ENCODE results near the gene TWIST2.

Gene TWIST2

DNA sequence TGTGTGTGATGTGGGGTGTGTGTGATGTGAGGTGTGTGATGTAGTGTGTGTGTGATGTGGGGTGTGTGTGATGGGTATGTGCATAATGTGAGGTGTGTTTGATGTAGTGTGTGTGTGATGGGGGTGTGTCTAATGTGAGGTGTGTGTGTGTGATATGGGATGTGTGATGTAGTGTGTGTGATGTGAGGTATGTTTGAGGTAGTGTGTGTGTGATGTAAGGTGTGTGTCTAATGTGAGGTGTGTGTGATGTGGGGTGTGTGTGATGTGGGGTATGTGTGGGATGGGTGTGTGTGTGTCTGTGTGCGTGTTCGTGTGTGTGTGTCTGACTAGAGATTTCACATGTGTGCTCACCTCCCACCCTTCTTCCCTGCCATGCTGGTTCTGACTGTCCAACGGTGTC lies 56.3 kb downstream of the TWIST2 start:
- no peak for DNase-seq (ENCODE audit: low read depth in 2 of 2)

GRCh38 chr2:238904716-238905115 lies 56.8 kb downstream of the TWIST2 start:
- DNase-seq (ENCODE audit: low read depth in 2 of 2), result no peak

DNA sequence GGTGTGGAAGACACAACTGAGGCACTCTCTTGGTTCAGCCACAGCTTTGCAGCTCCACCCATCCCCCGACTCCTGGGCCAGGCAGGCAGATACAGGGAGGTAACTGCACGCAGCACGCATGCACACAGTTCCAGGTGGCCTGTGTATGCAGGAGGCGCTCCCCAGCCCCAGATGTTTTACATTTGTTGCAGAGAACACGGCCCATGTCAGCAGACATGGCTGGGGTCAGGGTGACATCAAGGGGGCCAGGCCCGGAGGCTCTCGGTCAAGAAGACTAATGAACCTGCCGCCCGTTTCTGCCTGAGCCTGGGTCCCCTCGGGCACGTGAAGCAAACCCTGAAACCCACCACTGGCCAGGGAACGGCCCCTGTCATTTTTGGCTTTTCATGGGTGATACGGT lies 57.3 kb downstream of the TWIST2 start:
- DNase-seq (ENCODE audit: low read depth in 2 of 2), result no peak

GRCh38 chr2:238905644-238906043 lies 57.8 kb downstream of the TWIST2 start:
- DNase-seq (ENCODE audit: low read depth in 2 of 2), result no peak

DNA sequence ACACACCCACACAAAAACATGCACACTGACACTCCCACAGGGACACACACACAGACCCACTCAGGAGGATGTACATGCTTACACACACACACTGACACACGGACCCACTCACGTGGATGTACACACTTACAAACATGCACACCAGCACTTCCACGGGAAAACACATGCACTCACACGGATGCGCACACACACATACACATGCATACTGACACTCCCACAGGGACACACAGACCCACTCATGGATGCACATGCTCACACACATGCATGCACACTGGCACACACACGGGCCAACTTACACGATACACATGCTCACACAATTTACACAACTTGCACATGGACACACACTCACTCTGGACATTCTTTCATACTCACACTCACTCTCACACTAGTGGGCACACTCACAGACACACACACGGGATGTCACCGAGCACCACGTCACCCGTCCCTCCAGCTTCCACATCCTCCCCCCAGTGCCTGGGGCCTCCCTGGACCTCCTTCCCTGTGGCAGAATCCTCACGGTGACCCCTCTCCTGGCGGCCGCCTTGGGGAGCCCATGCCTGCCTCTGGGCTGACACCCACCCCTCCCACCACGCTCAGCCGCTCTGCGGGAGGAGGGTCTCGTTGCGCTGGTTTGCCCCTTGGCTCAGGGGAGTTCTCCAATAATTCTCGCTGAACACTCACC lies 58.5 kb downstream of the TWIST2 start:
- DNase-seq (ENCODE audit: low read depth in 2 of 2), result no peak

- no peak for DNase-seq (ENCODE audit: low read depth in 2 of 2)
These were observed 59.2 kb downstream of the TWIST2 start for GRCh38 chr2:238906936-238907716.

GRCh38 chr2:238907717-238908173 lies 59.9 kb downstream of the TWIST2 start:
- DNase-seq (ENCODE audit: low read depth in 2 of 2), result no peak

DNA sequence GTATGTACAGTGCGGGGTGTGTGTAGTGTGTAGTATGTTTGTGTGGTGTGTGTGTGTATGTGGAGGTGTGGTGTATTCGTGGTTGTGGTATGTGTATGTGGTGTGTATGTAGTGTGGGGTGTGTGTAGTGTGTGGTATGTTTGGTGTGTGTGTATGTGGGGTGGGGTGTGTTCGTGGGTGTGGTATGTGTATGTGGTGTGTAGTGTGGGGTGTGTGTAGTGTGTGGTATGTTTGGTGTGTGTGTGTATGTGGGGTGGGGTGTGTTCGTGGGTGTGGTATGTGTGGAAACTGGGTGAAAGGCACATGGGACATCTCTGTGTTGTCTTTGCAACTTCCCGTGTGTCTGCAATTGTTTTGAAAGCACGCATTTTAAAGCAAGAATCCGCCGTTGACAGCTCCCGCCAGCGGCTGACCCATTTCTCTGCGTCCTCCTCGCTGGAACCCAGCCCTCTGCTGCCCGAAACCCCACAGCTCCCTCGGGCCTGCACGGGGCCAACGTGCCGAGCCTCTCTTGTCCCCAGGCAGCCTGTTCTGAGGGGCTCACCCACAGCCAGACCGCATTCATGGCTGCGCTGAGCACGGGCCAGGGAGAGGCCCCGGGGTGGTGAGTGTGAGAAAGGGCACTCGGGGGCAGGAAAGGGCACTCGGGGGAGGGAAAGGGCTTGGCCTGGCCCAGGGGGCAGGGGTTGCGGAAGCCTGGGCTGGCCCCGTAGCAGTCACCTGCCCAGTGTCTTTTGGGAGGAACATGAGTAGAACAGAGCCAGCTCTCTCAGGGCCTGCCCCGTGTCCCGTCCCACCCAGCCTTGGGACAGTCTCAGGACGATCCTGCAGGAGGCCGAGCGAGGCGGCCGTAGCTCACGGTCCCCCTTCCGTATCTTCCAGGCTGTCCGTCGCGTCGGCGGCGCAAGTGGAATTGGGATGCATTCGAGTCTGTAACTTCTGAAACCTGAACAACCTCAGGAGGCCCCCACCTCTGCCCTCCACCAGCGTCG lies 61.4 kb downstream of the TWIST2 start:
- no peak for DNase-seq (ENCODE audit: low read depth in 2 of 2)

- no peak for DNase-seq (ENCODE audit: low read depth in 2 of 2)
These were observed 63.0 kb downstream of the TWIST2 start for GRCh38 chr2:238910751-238911351.

GRCh38 chr2:238911376-238912227 lies 63.7 kb downstream of the TWIST2 start:
- DNase-seq (ENCODE audit: low read depth in 2 of 2), result no peak

DNA sequence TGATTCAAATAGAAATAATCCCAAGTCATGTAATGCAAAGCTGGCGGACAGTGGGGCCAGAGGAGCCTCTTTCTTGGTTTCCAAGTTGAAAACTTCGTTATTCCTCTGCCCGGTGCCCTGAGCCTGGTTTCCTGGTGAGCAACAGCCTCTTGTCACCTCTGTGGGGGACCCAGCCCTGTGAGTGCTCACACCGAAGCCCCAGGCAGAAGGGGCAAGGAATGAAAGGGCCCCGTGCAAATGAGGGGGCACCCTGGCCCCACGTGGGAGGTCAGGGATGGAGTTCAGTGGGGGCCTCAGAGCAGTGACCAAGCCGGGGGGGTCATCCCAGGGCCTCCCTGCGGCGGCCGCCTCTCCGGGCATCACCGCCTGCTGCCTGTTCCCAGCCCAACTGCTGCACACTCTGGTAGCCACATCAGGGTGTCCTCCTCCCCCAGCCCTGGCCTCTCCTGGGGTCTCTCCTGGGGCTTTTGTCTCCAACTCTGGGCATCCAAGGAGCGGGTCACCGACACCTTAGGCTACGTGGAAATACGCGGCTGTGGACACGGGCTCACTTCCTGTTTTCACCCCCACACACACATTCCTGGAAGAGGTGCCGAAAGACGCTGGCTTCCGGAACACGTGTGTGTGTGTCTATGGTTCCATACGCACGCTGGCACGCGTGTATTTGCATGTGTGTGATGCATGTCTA lies 64.5 kb downstream of the TWIST2 start:
- DNase-seq (ENCODE audit: low read depth in 2 of 2), result no peak

DNA sequence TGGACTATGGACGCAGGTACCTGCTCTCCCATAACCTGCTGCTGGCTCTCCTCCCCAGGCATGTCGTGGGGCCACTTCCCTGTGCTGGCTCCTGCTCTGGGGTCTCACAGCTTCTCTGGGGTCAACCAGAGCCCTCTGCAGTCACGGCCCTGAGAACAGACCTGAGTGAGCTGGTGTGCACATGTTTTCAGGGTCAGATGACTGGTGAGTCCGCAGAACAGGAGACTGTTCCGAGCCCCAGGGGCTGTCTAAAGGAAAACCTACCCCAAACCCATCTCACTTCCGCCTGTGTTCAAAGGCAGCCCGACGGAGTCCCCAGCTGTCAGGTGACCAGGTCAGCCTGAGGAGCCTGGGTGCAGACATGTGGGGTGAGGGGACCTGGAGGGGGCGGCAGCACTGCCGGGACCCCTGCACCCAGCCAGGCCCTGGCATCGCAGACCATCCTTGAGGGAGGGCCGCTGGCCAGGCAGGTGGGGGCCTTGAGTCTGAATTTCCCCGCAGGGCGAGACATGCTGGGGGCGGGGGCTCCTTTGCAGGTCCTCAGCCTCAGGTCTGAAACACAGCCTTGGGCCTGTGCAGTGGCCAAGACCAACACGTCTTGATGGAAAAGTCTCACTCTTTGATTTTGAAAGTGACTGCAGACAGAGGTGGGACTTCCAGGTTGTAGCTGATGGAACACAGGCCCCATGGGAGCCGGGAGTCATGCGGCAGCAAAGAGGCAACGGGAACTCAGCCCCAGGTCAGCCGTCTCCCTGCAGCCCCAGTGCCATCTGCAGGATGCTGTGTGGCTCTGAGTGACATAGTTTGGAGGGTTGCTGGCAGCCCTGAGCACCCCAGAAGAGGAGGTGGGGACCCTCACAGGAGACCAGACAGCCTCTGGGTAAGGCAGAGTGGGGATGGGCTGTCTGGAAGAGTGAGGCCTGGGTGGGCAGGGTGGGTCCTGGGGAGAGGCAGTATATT lies 65.3 kb downstream of the TWIST2 start:
- no peak for DNase-seq (ENCODE audit: low read depth in 2 of 2)

DNA sequence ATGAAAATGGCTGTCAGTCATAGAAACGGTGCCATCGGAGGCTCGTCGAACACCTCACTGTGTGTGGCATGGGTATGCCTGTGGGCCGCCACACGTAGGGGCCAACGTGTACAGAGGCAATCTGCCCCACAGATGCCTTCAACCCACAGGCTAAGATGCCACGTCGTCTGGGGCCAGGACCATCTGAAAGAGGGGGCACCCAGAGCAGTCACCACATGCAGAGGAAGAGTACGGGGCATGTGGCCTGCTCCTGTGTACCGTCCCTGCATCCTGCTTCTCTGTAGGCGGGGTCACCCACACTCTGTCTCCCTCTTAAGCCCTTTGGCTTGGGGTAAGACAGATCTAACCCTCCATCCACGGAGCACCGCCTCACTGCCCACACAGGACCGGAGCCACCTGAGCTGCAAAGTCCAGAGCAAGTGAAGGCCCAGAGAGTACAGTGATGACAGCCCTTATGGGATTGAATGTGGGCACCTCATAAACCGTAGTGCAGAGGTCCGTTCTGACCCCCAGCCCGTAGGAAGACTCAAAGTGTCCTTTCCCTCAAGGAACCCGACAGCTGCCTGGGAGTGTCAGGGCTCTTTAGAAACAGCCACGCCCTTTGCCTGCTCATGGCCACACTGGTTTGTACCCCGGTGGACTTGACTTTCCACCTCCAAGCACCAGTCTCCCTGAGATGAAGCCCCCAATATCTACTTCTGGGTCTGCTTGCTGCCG lies 66.2 kb downstream of the TWIST2 start:
- DNase-seq (ENCODE audit: low read depth in 2 of 2), result no peak

DNA sequence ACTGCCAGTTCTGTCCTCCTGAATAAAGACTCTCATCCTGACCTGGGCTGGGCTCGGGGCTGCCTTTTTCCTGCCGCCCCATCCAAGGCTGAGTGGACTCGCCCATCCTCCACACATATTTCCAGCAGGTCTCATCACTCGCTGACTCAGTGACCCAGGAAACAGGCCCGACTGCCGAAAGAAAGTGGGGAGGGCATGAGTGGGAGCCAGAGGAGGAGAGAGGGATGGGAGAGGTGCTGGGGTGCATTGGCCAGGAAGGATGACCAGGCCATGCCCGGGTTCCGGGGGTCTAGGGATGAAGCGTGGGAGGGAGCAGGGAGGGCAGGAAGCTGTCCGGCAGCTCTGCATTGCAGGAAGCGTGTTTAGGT lies 66.7 kb downstream of the TWIST2 start:
- DNase-seq (ENCODE audit: low read depth in 2 of 2), result no peak

- no peak for DNase-seq (ENCODE audit: low read depth in 2 of 2)
These were observed 67.3 kb downstream of the TWIST2 start for GRCh38 chr2:238915196-238915595.

GRCh38 chr2:238915596-238915995 lies 67.7 kb downstream of the TWIST2 start:
- DNase-seq (ENCODE audit: low read depth in 2 of 2), result no peak

DNA sequence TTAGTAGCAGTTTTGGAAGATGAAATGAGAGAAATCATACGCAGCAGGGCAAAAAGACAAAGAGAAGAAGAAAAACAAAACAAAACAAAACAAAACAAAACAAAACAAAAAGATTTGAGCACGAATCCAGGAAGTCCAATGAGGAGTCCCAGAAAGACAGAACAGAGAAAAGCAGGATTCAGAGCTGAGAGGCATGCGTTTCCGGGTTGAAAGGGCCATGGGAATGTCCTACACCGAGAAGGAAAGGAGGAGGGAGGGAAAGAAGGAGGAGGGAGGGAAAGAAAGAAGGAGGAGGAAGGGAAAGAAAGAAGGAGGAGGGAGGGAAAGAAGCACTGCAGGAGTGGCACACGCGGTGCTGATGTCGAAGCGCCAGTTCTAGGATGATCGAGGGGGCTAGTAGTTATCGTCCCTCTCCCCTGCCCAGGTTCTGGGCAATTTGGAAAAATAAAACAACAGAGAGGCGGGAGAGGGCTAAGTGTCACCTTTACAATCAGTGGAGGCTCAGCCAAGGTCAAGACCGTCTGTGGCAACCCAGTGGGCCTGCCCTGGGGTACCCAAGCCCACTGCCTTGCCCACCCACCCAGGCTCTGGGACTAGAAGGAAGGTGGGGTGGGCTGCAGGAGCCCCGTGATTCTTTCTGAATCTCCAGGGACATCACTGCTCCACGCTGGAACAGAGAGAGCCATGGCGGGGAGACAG lies 68.4 kb downstream of the TWIST2 start:
- DNase-seq (ENCODE audit: low read depth in 2 of 2), result no peak
